ENCODE measurements around the gene GRHPR. TPM values are rescaled to one million over a fixed set of nuclear protein-coding genes. Genes with fewer than 3 reads are reported as not detected.
"Not testable (repeated sequence)": the region's sequence is repeated elsewhere in the genome, so short reads cannot be mapped to it uniquely, and the experiment has no call there.

The GRHPR gene
- total and polyA plus RNA-seq, 2 of the 8 experiments (the other 6 are each of a cell fraction or from before 2014, with no cell fraction given): 97.0 to 201 TPM

- H4K91ac ChIP-seq (replicated peaks; ENCODE audit: insufficient read length, low read length); H3K36me3 ChIP-seq (ENCODE audit: control insufficient read depth in 2 of 4, insufficient read depth in 4 of 4, low read length in 3 of 4); FAIRE-seq; H4K20me1 ChIP-seq (replicated peaks in 1 of 2; ENCODE audit: control insufficient read depth in 1 of 2, insufficient read depth in 2 of 2, low read length in 2 of 2); H2AK5ac ChIP-seq (ENCODE audit: low read depth, low read length); H4K8ac ChIP-seq (ENCODE audit: extremely low read depth, insufficient read depth, low read length); H3K27ac ChIP-seq (ENCODE audit: low read depth, low read length); H2BK15ac ChIP-seq (ENCODE audit: low read length); H3K23me2 ChIP-seq (ENCODE audit: low read depth, low read length); H3K4me1 ChIP-seq (replicated peaks in 1 of 4; ENCODE audit: control insufficient read depth in 3 of 4, insufficient read depth in 4 of 4, low read length in 3 of 4); DNase-seq (ENCODE audit: low read depth in 1 of 2, low spot score in 2 of 2); H3K9ac ChIP-seq (replicated peaks in 1 of 4; ENCODE audit: extremely low read depth in 1 of 4, low read depth in 3 of 4, low read length in 3 of 4); H3K23ac ChIP-seq (ENCODE audit: insufficient read length); CTCF ChIA-PET (ENCODE audit: partially characterized antibody); H2AFZ ChIP-seq (ENCODE audit: low read length); H2BK20ac ChIP-seq (ENCODE audit: low read length); H3K4me3 ChIP-seq (ENCODE audit: extremely low read depth in 1 of 4, insufficient read depth in 2 of 4, low read depth in 3 of 4, low read length in 4 of 4); H3K14ac ChIP-seq (ENCODE audit: insufficient read length); H2BK120ac ChIP-seq (replicated peaks; ENCODE audit: low read depth, low read length); H3K4ac ChIP-seq (replicated peaks; ENCODE audit: insufficient read length, low read depth, low read length); H3K27me3 ChIP-seq (replicated peaks in 1 of 4; ENCODE audit: control insufficient read depth in 3 of 4, extremely low read depth in 1 of 4, insufficient read depth in 3 of 4, low read length in 3 of 4); H3K79me2 ChIP-seq (ENCODE audit: control insufficient read depth in 1 of 2, insufficient read depth in 2 of 2, low read length in 2 of 2); H3K79me1 ChIP-seq (ENCODE audit: low read depth, low read length); H2BK5ac ChIP-seq (ENCODE audit: low read depth, low read length); H4K5ac ChIP-seq (ENCODE audit: insufficient read length, low read depth, low read length); H3K18ac ChIP-seq (ENCODE audit: extremely low read depth, low read length); H2BK12ac ChIP-seq (ENCODE audit: low read depth, low read length); H3K4me2 ChIP-seq (ENCODE audit: insufficient read depth in 1 of 2, low read depth in 2 of 2, low read length in 2 of 2); H3K56ac ChIP-seq (replicated peaks; ENCODE audit: insufficient read length, low read depth, low read length): not testable (repeated sequence)
- WGBS, 2 experiments (ENCODE audit: extremely low coverage in 1 of 2, insufficient coverage in 1 of 2, insufficient read length in 1 of 2, insufficient replicate concordance in 2 of 2, low coverage in 1 of 2, low lambda C conversion rate in 2 of 2, missing lambda C conversion rate in 1 of 2): 95% methylated on average over 4 of the region's 4 CpGs; no CpG with 5 or more reads in 1 of the 2 experiments
- POLR2A ChIA-PET (ENCODE audit: partially characterized antibody): interaction anchor here (1.0 kb wide), 1 partner anchor 11 kb away, joined by 3 read pairs; no protein-coding TSS in a partner anchor
- peaks cover 13 to 15% of the 10 kb centered on the region in 2 experiments; a peak in 3 of 4 replicates for H3K9me3 ChIP-seq (ENCODE audit: insufficient read depth in 2 of 2, low read depth in 1 of 2, low read length in 1 of 2)
Measured at GRCh38 chr9:37477443-37477842, 54.9 kb downstream of the GRHPR start.

All from H1 (cell line).